Right ventricle myocardium inferior (tissue), 1 donor: ENCODE data around the gene XPNPEP3. TPM values are rescaled to one million over a fixed set of nuclear protein-coding genes. Genes with fewer than 3 reads are reported as not detected.
A peak's percentile ranks its signal among the peaks of the same experiment; 100 is the strongest.
"Not testable (repeated sequence)": the region's sequence is repeated elsewhere in the genome, so short reads cannot be mapped to it uniquely, and the experiment has no call there.

Experiments
- ATAC-seq: fragments of 200-7000 bp; cut with Tn5 transposase; one replicate; pipeline ENCODE4 v1.9.1; 2020; ENCODE audit warnings: mild to moderate bottlenecking, moderate library complexity
- DNase-seq: peaks from one replicate; pipeline ENCODE4 v3.0.0; 2021; ENCODE audit errors: missing footprints
- intact Hi-C: fragments of 100-400 bp; cut with DNase I; formaldehyde crosslinking; loops from one replicate; pipeline ENCODE4 v1.11.0; 2022
- total RNA-seq: library from RNA; stranded (reverse); fragmentation: NEBNext Ultra II Directional; extraction: Animal tissue kit (Norgen Biotek cat#: 25700); gene quantifications from one replicate; pipeline ENCODE4 v1.2.1, GENCODE V29; 2021
- donor health status: DM: no; HTN: yes; CAD: no; lungs with severe emphysema.

Gene XPNPEP3
- total RNA-seq, 1 donor from 2014 or later: 23.7 TPM

GRCh38 chr22:40911772-40912171 lies 54.8 kb downstream of the XPNPEP3 start:
- DNase-seq (no peak), ATAC-seq (no peak)
- intact Hi-C loops: no loop called here

GRCh38 chr22:40912987-40913386 lies 56.0 kb downstream of the XPNPEP3 start:
- ATAC-seq, intact Hi-C loops, DNase-seq: not testable (repeated sequence)

- ATAC-seq (no peak), DNase-seq (no peak)
- intact Hi-C loops: no loop called here
These were observed 62.5 kb downstream of the XPNPEP3 start for GRCh38 chr22:40919446-40919845.

GRCh38 chr22:40920526-40920925 lies 63.6 kb downstream of the XPNPEP3 start:
- ATAC-seq: no peak
- intact Hi-C loops: loop anchor here (10.0 kb wide), 2 partner anchors 224 to 614 kb away; no protein-coding TSS in a partner anchor
- DNase-seq: no peak

GRCh38 chr22:40922484-40923303 lies 65.7 kb downstream of the XPNPEP3 start:
- ATAC-seq (peak; percentile 67), DNase-seq (no peak)
- intact Hi-C loops: loop anchor here (10.0 kb wide), 2 partner anchors 222 to 612 kb away; no protein-coding TSS in a partner anchor

- intact Hi-C loops: loop anchor here (10.0 kb wide), 2 partner anchors 216 to 606 kb away; no protein-coding TSS in a partner anchor
- ATAC-seq (no peak), DNase-seq (no peak)
These were observed 71.7 kb downstream of the XPNPEP3 start for GRCh38 chr22:40928657-40929056.

GRCh38 chr22:40932396-40932795 lies 75.4 kb downstream of the XPNPEP3 start:
- intact Hi-C loops: no loop called here
- no peak for DNase-seq

GRCh38 chr22:40939202-40939601 lies 82.3 kb downstream of the XPNPEP3 start:
- no peak for ATAC-seq
- intact Hi-C loops: no loop called here
- DNase-seq: no peak

More at GRCh38 chr22:40932396-40932795, 75.4 kb downstream of the XPNPEP3 start:
- no peak for ATAC-seq

GRCh38 chr22:40950962-40951794 lies 94.2 kb downstream of the XPNPEP3 start, which contains the start of gene RBX1:
TSS of gene RBX1 (plus strand) at chr22:40951378. CDS start at chr22:40951399, 21 bp downstream.
- ATAC-seq (peak; percentile 97), DNase-seq (peak; percentile 99)
- intact Hi-C loops: loop anchor here (1.0 to 10.0 kb wide), 3 partner anchors 71 to 334 kb away; partner anchors contain the start of gene RANGAP1

GRCh38 chr22:40951795-40952605 lies 95.1 kb downstream of the XPNPEP3 start:
- intact Hi-C loops: loop anchor here (1.0 to 10.0 kb wide), 3 partner anchors 70 to 333 kb away; partner anchors contain the start of gene RANGAP1
- DNase-seq (no peak), ATAC-seq (no peak)

GRCh38 chr22:40953471-40953870 lies 96.5 kb downstream of the XPNPEP3 start:
- ATAC-seq (no peak), DNase-seq (no peak)
- intact Hi-C loops: loop anchor here (10.0 kb wide), 1 partner anchor 331 kb away; the partner anchor contains the start of gene RANGAP1

GRCh38 chr22:40954113-40954512 lies 97.2 kb downstream of the XPNPEP3 start:
- ATAC-seq: no peak
- no peak for DNase-seq
- intact Hi-C loops: loop anchor here (10.0 kb wide), 1 partner anchor 331 kb away; the partner anchor contains the start of gene RANGAP1

- intact Hi-C loops: loop anchor here (10.0 kb wide), 1 partner anchor 329 kb away; the partner anchor contains the start of gene RANGAP1
- DNase-seq (no peak), ATAC-seq (no peak)
These were observed 98.6 kb downstream of the XPNPEP3 start for GRCh38 chr22:40955571-40955970.

- ATAC-seq (no peak), DNase-seq (no peak)
- intact Hi-C loops: loop anchor here (10.0 kb wide), 1 partner anchor 327 kb away; the partner anchor contains the start of gene RANGAP1
These were observed 100.7 kb downstream of the XPNPEP3 start for GRCh38 chr22:40957601-40958000.

GRCh38 chr22:40958299-40958698 lies 101.4 kb downstream of the XPNPEP3 start:
- intact Hi-C loops: loop anchor here (10.0 kb wide), 1 partner anchor 327 kb away; the partner anchor contains the start of gene RANGAP1
- DNase-seq (no peak), ATAC-seq (no peak)

- DNase-seq (no peak), ATAC-seq (no peak)
- intact Hi-C loops: no loop called here
These were observed 103.2 kb downstream of the XPNPEP3 start for GRCh38 chr22:40960145-40960544.

- intact Hi-C loops: no loop called here
- no peak for DNase-seq
- ATAC-seq: peak; percentile 47
These were observed 109.2 kb downstream of the XPNPEP3 start for GRCh38 chr22:40965936-40966725.
